Esophagus muscularis mucosa (tissue), 4 donors: ENCODE data around the gene PRSS38.

ENCODE experiments used
- EP300 ChIP-seq: sonication (generic); formaldehyde crosslinking; IDR thresholded peaks from one replicate; pipeline ENCODE4 v1.6.1; 2017; ENCODE audit warnings: antibody characterized with exemption
- POLR2A ChIP-seq: fragments of 450-650 bp; IDR thresholded peaks from one replicate; pipeline ENCODE4 v1.6.1; 2017; ENCODE audit warnings: antibody characterized with exemption, moderate library complexity, mild to moderate bottlenecking, low read depth
- TF ChIP-seq, protein P1 (sequence below), 3 experiments: fragments of 200-600 bp in 2 of 3; fragments of 450-650 bp in 1 of 3; sonication (generic) in 2 of 3; IDR thresholded peaks; one replicate each; pipeline ENCODE4 v1.5.1; 2017 to 2019; ENCODE audit warnings: antibody characterized with exemption in 3 of 3, mild to moderate bottlenecking in 2 of 3, moderate library complexity in 1 of 3

DNA sequence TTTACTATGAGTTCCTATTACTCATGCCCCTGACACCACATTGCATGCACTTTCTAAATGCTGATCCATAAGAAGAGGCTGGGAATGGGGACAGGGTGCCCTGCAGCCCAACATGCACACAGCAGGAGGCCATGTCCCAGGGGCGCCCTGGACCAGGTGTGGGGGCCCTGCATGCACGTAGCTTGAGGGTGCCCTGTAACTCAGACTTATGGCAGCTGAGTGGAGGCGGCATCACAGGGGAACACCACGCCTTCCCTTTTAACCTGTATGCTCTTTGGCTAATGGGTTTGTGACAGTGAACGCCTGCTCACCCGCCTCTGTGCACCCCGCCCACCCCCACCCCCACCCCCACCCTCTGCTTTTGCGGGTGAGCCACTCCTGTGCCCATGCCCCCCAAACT lies 44.1 kb upstream of the PRSS38 start:
- no peak for TF ChIP-seq EP300
- TF ChIP-seq, protein P1, sequence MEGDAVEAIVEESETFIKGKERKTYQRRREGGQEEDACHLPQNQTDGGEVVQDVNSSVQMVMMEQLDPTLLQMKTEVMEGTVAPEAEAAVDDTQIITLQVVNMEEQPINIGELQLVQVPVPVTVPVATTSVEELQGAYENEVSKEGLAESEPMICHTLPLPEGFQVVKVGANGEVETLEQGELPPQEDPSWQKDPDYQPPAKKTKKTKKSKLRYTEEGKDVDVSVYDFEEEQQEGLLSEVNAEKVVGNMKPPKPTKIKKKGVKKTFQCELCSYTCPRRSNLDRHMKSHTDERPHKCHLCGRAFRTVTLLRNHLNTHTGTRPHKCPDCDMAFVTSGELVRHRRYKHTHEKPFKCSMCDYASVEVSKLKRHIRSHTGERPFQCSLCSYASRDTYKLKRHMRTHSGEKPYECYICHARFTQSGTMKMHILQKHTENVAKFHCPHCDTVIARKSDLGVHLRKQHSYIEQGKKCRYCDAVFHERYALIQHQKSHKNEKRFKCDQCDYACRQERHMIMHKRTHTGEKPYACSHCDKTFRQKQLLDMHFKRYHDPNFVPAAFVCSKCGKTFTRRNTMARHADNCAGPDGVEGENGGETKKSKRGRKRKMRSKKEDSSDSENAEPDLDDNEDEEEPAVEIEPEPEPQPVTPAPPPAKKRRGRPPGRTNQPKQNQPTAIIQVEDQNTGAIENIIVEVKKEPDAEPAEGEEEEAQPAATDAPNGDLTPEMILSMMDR (IDR thresholded peaks at IDR 0.05) = no peak
- TF ChIP-seq POLR2A = no peak
